Psoas muscle (tissue), 8 donors: Measurements from ENCODE around the gene RARRES2. TPM values are rescaled to one million over a fixed set of nuclear protein-coding genes. Genes with fewer than 3 reads are reported as not detected.

Experiments
- ATAC-seq, 4 donors: fragments of 200-7000 bp; cut with Tn5 transposase; one replicate each; pipeline ENCODE4 v1.9.1; 2020; ENCODE audit warnings: moderate library complexity in 3 of 4, mild to moderate bottlenecking in 2 of 4
- DNase-seq, 2 donors: peaks; one replicate each; pipeline ENCODE4 v3.0.0-alpha.2; 2020
- H3K27ac ChIP-seq: fragments of 200-600 bp; one replicate; pipeline ENCODE4 v1.8.0; 2022
- H3K27me3 ChIP-seq, 3 donors: fragments of 200-600 bp in 1 of 3; one replicate each; pipeline versions ENCODE4 v1.6.1 to v1.8.0; 2013 to 2022; ENCODE audit warnings: low read length in 2 of 3, mild to moderate bottlenecking in 2 of 3, moderate library complexity in 1 of 3; ENCODE audit not compliant: insufficient read depth in 3 of 3
- H3K36me3 ChIP-seq, 2 donors: fragments of 200-600 bp in 1 of 2; one replicate each; pipeline versions ENCODE4 v1.6.1 to v1.8.0; 2013 to 2022; ENCODE audit warnings: low read depth in 1 of 2, mild to moderate bottlenecking in 1 of 2, moderate library complexity in 1 of 2; ENCODE audit not compliant: insufficient read depth in 1 of 2
- H3K4me1 ChIP-seq: fragments of 200-600 bp; one replicate; pipeline ENCODE4 v1.8.0; 2022
- H3K4me3 ChIP-seq: fragments of 200-600 bp; one replicate; pipeline ENCODE4 v1.8.0; 2022; ENCODE audit warnings: mild to moderate bottlenecking
- H3K9me3 ChIP-seq: fragments of 200-600 bp; one replicate; pipeline ENCODE4 v1.8.0; 2022
- WGBS, 3 donors: extraction: QIAGEN DNeasy Blood & Tissue Kit; methylation state at CpG; one replicate each; pipeline versions ENCODE4 v1.1.6 to v1.1.7; 2013; 5-methylcytosine and 5-hydroxymethylcytosine counted together
- intact Hi-C, 2 donors: fragments of 100-400 bp; cut with DNase I; formaldehyde crosslinking; loops; one replicate each; pipeline versions ENCODE4 v1.11.0 to v1.14.2; 2022
- polyA plus RNA-seq, 3 donors: library from polyadenylated mRNA; stranded (reverse); fragments of 200-250 nt; gene quantifications; one replicate each; pipeline ENCODE4 v1.2.3, GENCODE V29; 2013
- total RNA-seq, 4 donors: library from RNA; stranded (reverse); fragmentation: NEBNext Ultra II Directional in 2 of 4; extraction: Animal tissue kit (Norgen Biotek cat#: 25700) in 2 of 4; gene quantifications; one replicate each; pipeline versions ENCODE4 v1.2.1 to v1.2.4, GENCODE V29; 2021 to 2023
- TF ChIP-seq, protein P1 (sequence below): fragments of 200-600 bp; IDR thresholded peaks from one replicate; pipeline ENCODE4 v1.8.0; 2022; ENCODE audit warnings: antibody characterized with exemption
- donor health status: healthy with polysubstance abuse.
- donor health status: DM: no; HTN: no; CAD: no; lungs with moderate emphysema.
- donor health status: Bipolar disorder and iron deficiency.
- donor health status: healthy.
- donor health status: DM: yes; HTN: yes; CAD: no.
- donor health status: DM: no; HTN: no; CAD: no.
- donor health status: DM: no; HTN: no; CAD: no.
- donor health status: DM: yes; HTN: yes; CAD: no.

RARRES2 gene
- total and polyA plus RNA-seq, 7 donors, result 4.1 to 17.9 (median 7.3) TPM

DNA sequence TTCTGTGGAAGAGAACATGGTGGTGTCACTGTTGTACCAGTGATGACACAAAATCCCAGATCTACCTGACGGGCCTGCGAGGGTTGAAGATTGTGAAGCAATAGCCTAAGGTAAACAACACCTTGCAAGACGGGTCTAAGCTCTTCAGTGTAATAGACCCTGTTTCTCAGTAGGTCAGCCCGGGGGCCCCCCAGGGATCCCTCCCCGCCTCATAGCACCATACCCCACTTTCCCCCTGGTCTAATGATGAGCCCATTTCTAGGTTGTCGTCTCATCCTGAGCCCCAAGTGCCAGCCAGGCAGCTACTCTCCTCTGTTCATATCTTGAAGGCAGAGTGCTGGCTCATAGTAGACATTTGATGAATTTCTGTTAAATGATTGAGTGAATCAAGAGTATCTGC lies 15.5 kb downstream of the RARRES2 start:
- intact Hi-C loops, result no loop called here
- ATAC-seq (no peak), DNase-seq (no peak)
- H3K4me1 ChIP-seq, result no peaks in the 10 kb centered on the region
- TF ChIP-seq, protein P1, sequence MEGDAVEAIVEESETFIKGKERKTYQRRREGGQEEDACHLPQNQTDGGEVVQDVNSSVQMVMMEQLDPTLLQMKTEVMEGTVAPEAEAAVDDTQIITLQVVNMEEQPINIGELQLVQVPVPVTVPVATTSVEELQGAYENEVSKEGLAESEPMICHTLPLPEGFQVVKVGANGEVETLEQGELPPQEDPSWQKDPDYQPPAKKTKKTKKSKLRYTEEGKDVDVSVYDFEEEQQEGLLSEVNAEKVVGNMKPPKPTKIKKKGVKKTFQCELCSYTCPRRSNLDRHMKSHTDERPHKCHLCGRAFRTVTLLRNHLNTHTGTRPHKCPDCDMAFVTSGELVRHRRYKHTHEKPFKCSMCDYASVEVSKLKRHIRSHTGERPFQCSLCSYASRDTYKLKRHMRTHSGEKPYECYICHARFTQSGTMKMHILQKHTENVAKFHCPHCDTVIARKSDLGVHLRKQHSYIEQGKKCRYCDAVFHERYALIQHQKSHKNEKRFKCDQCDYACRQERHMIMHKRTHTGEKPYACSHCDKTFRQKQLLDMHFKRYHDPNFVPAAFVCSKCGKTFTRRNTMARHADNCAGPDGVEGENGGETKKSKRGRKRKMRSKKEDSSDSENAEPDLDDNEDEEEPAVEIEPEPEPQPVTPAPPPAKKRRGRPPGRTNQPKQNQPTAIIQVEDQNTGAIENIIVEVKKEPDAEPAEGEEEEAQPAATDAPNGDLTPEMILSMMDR, result no peak
- no peak overlapping the region for H3K4me3 ChIP-seq
- WGBS, 3 donors, result 96 to 98% (median 96%) methylated on average over 6 of the region's 6 CpGs
- H3K9me3 ChIP-seq, result no peaks in the 10 kb centered on the region
- peaks cover 0 to 5% (median 3%) of the 10 kb centered on the region in 3 donors for H3K27me3 ChIP-seq
- H3K36me3 ChIP-seq, result peaks cover 0 to 3% of the 10 kb centered on the region in 2 donors
- no peak overlapping the region for H3K27ac ChIP-seq

DNA sequence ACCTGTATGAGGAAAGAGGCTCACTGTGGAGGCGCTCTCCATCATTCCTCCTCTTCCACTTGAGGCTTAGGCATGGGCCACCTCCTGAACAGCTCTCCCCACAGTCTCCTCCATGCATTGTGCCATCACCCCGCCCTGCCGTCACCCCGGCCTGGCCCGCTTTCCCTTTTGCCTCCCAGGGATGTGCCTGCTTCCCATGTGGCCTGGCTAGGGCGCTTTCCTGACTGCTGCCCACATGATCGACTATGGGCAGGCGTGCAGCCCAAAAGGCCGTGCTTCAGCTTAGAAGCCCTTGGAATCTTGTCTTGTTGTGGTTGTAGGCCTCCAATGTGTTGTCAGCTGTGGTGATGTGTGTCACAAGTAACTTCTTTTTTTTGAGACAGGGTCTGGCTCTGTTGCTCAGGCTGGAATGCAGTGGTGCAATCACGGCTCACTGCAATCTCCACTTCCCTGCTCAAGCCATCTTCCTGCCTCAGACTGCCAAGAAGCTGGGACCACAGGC lies 16.3 kb downstream of the RARRES2 start:
- Histone ChIP-seq H3K4me3 (no peak overlapping the region), H3K36me3 (peaks cover 0 to 3% of the 10 kb centered on the region in 2 donors), H3K9me3 (no peaks in the 10 kb centered on the region), H3K4me1 (no peaks in the 10 kb centered on the region), H3K27ac (peak overlapping the region; percentile 23), H3K27me3 (peaks cover 0 to 5% (median 3%) of the 10 kb centered on the region in 3 donors)
- DNase-seq (peak in 1 of 2 donors; percentile 61), ATAC-seq (peak; percentile 27 to 45 (median 34))
- intact Hi-C loops, result no loop called here
- TF ChIP-seq, protein P1, result no peak
- WGBS, 3 donors, result 63 to 85% (median 64%) methylated on average over 10 of the region's 10 CpGs

DNA sequence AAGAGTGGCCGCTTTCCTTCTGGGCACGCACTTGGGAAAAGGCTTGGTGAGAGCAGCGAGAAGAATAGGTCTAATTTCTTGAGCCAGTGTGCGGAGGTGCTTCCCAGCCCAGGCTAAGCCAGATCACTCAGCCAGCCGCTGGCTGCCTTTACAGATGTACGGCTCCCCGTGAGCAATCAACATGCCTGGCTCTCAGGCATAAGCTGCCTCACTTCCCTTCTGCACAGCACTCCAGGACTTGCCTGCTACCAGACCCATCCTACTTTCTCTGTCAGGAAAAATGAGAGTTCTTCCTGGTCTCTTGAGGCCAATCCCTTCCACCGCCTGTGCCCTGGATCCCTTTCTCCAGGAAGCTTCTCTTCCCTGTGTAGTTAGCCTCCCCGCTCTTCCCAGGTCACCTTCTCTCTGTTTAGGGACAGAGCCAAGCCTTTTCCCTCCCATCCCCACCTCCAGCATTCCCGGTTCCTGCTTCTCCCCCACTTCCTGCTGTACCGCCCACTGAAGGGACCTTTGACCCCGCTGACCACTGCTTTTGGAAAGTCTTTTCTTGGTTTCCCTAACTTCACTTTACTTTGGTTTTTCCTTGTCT lies 17.0 kb downstream of the RARRES2 start:
- ATAC-seq, result no peak
- Histone ChIP-seq H3K27ac (no peak overlapping the region), H3K27me3 (peaks cover 0 to 5% (median 3%) of the 10 kb centered on the region in 3 donors), H3K4me3 (peak overlapping the region; percentile 78), H3K9me3 (no peaks in the 10 kb centered on the region), H3K36me3 (peaks cover 0 to 3% of the 10 kb centered on the region in 2 donors), H3K4me1 (no peaks in the 10 kb centered on the region)
- TF ChIP-seq, protein P1, result no peak
- DNase-seq, result no peak
- intact Hi-C loops, result no loop called here
- 72 to 78% (median 72%) methylated on average over 12 of the region's 12 CpGs for WGBS, 3 donors

- H3K36me3 ChIP-seq, result peaks cover 0 to 3% of the 10 kb centered on the region in 2 donors
- no peaks in the 10 kb centered on the region for H3K4me1 ChIP-seq
- H3K9me3 ChIP-seq, result no peaks in the 10 kb centered on the region
- DNase-seq, result no peak
- peak overlapping the region; percentile 78 for H3K4me3 ChIP-seq
- 26 to 29% (median 28%) methylated on average over 16 of the region's 16 CpGs for WGBS, 3 donors
- TF ChIP-seq, protein P1, result no peak
- intact Hi-C loops, result no loop called here
- peaks cover 0 to 5% (median 3%) of the 10 kb centered on the region in 3 donors for H3K27me3 ChIP-seq
- peak in 3 of 4 donors; percentile 12 to 39 (median 23) for ATAC-seq
- H3K27ac ChIP-seq, result no peak overlapping the region
Measured at GRCh38 chr7:150323682-150324372, 17.6 kb downstream of the RARRES2 start.
